Measurements from ENCODE around the gene KRI1.

The KRI1 gene

DNA sequence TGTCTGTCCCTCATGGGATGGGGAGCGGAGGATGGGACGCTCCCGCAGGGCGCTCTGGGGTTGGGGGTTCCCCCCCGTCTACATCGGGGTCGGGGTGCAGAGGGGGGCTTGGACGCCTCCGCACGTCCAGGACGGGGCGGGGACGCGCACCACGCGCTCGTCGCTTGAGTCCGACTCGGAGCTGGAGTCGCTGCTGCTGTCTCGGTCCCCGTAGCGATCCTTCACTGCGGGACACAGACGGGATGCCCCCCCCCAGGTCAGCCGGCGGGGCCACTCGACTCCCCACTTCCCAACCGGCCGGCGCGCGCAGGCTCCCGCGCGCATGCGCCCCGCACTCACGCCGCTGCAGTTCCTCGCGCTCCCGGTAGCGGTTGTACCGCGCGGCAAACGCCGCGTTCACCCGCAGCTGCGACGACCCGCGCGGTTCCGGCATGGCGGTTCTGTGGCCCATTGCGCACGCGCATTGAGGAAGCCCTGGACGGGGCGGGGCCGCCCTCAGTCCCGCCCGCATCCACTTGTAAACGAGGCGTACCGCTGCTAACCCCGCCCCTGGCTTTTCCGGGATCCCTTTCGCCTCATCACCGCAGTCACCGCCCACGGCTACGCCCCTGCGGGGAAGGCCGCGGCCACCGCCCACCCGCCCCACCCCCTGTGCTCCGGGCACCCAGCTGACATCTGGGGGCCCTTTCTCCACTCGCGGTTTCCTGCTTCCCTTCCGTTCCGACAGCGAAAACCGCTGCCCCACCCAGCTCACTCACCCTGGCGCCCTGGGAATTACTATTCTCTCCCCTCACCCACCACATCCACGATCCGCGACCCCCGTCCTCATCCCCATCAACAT is at the start of gene KRI1:
Gene KRI1 (minus strand): TSS at position 444 of the 841 bp plus-strand sequence. CDS start 11 bp downstream, at position 433.
- peak; percentile 91 for DNase-seq (ENCODE audit: low read depth)
- in situ Hi-C loops (cut with HindIII; ENCODE audit: low sequenced_read_pairs), result no loop called here
- peak within 1 kb of the TSS; percentile 90 for H3K4me3 ChIP-seq (ENCODE audit: low read depth, low read length)
- peak; percentile 40 for TF ChIP-seq CTCF (IDR thresholded peaks at IDR 0.05; ENCODE audit: low read depth, low read length, missing control alignments)

GRCh38 chr19:10612499-10613119 is 46.8 kb upstream of the KRI1 start:
- no peak overlapping the region for H3K4me3 ChIP-seq (ENCODE audit: low read depth, low read length)
- no peak for DNase-seq (ENCODE audit: low read depth)
- no peak for TF ChIP-seq CTCF (IDR thresholded peaks at IDR 0.05; ENCODE audit: low read depth, low read length, missing control alignments)
- in situ Hi-C loops (cut with HindIII; ENCODE audit: low sequenced_read_pairs), result no loop called here

- no peak for DNase-seq (ENCODE audit: low read depth)
- in situ Hi-C loops (cut with HindIII; ENCODE audit: low sequenced_read_pairs), result no loop called here
- no peak overlapping the region for H3K4me3 ChIP-seq (ENCODE audit: low read depth, low read length)
These were observed 46.1 kb upstream of the KRI1 start for GRCh38 chr19:10611907-10612306.

DNA sequence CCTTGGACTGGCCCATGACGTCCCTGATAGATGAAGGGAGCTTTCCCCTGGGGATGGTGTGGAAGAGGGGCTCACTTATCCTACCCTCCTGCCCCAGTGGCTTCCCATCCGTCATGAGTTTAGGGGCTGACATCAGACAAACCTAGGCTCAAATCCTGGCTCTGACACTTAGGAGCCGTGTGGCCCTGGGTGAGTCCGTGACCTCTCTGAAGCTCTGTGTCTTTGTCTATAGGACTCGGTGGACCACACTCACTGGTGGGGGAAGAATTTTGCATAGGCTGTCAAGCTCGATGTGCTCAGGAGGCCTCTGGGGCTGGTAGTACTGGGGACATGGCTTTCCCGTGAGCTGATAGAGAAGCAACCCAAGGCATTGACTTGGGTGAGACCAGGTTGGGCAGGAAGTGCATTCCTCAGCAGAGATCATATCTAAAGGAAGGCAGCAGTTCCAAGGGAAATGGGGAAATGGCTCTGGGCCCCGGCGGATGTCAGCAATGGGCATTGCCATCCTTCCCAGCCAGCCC is 38.7 kb upstream of the KRI1 start:
- in situ Hi-C loops (cut with HindIII; ENCODE audit: low sequenced_read_pairs), result no loop called here
- no peak for DNase-seq (ENCODE audit: low read depth)
- no peak overlapping the region for H3K4me3 ChIP-seq (ENCODE audit: low read depth, low read length)
- TF ChIP-seq CTCF (IDR thresholded peaks at IDR 0.05; ENCODE audit: low read depth, low read length, missing control alignments), result no peak

More at GRCh38 chr19:10611907-10612306, 46.1 kb upstream of the KRI1 start:
- TF ChIP-seq CTCF (IDR thresholded peaks at IDR 0.05; ENCODE audit: low read depth, low read length, missing control alignments), result no peak

DNA sequence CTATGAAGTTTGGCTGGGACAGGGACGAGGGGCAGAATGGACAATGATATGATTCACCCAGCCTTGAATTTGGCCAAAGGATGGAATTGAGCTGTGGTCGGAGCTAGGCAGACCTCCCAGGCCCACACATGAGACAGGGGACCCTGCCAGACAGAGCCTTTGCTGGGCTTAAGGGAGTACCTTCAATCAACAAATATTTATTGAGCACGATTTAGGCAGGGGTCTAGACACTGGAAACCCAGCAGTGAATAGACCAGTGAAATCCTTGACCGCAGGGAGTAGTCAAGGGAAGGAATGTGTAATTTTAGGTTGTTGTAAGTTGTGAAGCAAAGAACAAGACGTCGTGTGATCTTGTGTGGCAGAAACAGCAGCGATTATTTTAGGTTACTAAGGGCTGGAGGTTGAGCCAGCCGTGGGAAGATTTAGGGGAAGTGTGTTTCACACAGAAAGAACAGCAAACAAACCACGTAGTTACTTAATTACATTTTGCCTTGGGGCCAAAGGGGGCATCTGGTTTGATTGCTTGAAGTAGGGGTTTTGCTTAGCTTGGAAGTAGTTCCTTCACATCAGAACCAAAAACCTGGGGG is 38.2 kb upstream of the KRI1 start:
- DNase-seq (ENCODE audit: low read depth), result no peak
- H3K4me3 ChIP-seq (ENCODE audit: low read depth, low read length), result peak overlapping the region; percentile 93

More for the DNA sequence above, 38.2 kb upstream of the KRI1 start:
- in situ Hi-C loops (cut with HindIII; ENCODE audit: low sequenced_read_pairs), result no loop called here
- no peak for TF ChIP-seq CTCF (IDR thresholded peaks at IDR 0.05; ENCODE audit: low read depth, low read length, missing control alignments)

Measured in astrocyte of the cerebellum (primary cell).